ENCODE results near the gene IL16.

The IL16 gene

GRCh38 chr15:81190922-81191507 is 5.7 kb upstream of the IL16 start:
- TF ChIP-seq, protein P1, sequence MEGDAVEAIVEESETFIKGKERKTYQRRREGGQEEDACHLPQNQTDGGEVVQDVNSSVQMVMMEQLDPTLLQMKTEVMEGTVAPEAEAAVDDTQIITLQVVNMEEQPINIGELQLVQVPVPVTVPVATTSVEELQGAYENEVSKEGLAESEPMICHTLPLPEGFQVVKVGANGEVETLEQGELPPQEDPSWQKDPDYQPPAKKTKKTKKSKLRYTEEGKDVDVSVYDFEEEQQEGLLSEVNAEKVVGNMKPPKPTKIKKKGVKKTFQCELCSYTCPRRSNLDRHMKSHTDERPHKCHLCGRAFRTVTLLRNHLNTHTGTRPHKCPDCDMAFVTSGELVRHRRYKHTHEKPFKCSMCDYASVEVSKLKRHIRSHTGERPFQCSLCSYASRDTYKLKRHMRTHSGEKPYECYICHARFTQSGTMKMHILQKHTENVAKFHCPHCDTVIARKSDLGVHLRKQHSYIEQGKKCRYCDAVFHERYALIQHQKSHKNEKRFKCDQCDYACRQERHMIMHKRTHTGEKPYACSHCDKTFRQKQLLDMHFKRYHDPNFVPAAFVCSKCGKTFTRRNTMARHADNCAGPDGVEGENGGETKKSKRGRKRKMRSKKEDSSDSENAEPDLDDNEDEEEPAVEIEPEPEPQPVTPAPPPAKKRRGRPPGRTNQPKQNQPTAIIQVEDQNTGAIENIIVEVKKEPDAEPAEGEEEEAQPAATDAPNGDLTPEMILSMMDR (IDR thresholded peaks at IDR 0.05; ENCODE audit: insufficient read depth, missing control alignments): no peak
- DNase-seq (ENCODE audit: insufficient read length, low spot score) (no peak), FAIRE-seq (no peak)

- DNase-seq (ENCODE audit: insufficient read length, low spot score) (no peak), FAIRE-seq (no peak)
- TF ChIP-seq, protein P1 (IDR thresholded peaks at IDR 0.05; ENCODE audit: insufficient read depth, missing control alignments): no peak
Observed at GRCh38 chr15:81191701-81192100, 5.0 kb upstream of the IL16 start.

DNA sequence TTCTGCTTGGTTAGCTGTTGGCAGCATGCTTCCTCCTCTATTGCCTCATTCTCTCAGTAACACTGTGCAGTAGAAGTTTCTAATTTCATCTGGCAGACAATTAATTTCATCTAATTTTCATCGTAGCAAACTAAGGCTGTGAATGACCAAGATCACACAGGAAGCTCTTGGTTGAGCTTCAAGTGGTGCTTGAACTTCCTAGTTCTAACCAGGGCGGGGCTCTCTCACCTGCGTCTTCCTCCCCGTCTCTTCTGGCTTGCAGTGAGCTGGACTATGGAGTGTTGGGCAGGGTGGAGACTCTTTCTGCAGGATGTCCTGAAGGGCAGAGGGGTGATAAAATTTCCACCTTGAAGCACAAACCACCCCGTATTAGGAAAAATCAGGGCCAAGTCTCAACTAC is 2.0 kb upstream of the IL16 start:
- DNase-seq (ENCODE audit: insufficient read length, low spot score) (no peak), FAIRE-seq (no peak)
- TF ChIP-seq, protein P1 (IDR thresholded peaks at IDR 0.05; ENCODE audit: insufficient read depth, missing control alignments): no peak

DNA sequence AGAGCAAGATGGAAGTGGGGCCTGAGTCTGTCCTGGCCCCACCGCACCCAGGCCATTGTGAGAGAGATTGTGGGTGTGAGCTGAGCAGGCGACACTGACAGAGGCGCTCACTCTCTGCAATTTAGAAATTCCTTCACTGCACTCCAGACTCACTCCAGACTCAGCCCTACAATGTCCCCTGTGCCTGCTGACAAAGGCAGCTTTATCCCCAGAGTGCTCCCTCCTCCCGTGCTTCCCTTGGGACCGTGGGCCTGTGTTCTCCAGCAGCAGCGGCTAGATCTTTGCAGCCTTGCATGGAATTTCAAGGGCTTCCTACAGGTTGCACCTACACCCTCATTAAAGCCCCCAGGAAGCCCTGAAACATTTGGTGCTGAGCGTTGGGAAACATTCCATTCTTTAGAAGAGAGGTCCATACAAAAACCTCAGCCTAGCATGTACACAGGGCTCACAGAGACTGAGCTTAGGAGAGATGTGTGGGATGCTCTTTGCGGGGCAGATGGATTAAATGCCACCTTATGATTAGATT is 1.3 kb upstream of the IL16 start:
- DNase-seq (ENCODE audit: insufficient read length, low spot score) (no peak), FAIRE-seq (no peak)
- TF ChIP-seq, protein P1 (IDR thresholded peaks at IDR 0.05; ENCODE audit: insufficient read depth, missing control alignments): no peak

GRCh38 chr15:81197255-81197630 is 564 bp downstream of the IL16 start:
- FAIRE-seq: no peak
- TF ChIP-seq, protein P1 (IDR thresholded peaks at IDR 0.05; ENCODE audit: insufficient read depth, missing control alignments): no peak
- DNase-seq (ENCODE audit: insufficient read length, low spot score): no peak

DNA sequence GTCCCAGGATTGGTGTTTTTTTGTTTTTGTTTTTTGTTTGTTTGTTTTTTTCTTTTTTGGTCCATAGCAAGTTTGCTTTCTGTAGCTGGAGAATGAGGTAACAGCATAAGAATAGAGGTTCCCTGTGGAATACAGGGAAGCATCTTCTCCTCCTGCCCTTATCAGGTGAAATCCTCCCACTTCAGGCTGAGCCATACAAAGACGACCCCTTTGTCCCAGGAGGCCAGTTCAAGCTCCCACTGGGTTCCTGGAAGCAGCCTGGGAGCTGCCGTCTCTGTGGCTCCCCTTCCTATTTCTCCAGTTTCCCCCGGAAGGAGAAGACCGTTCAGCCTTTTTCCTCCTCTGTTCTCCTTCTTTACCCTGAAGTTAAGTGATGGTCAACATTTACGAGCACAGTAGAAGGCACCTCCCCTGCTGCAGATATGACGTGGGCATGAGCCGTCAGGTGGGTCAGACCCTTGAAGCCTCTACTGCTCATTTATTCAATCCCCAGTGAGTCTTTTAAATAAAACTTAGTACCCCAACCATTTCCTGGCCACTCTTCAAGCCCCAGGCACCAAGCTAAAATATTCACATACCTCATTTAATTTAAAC is 1.1 kb downstream of the IL16 start:
- DNase-seq (ENCODE audit: insufficient read length, low spot score) (no peak), FAIRE-seq (no peak)
- TF ChIP-seq, protein P1 (IDR thresholded peaks at IDR 0.05; ENCODE audit: insufficient read depth, missing control alignments): no peak

Measured in D721Med (cell line).